HG03064 (cell line): ENCODE measurements around the gene CACNA1C.

ENCODE experiments used
- ATAC-seq: cut with Tn5 transposase; IDR thresholded peaks from one replicate; pipeline ENCODE4 v1.9.1; 2021; ENCODE audit warnings: low read depth; ENCODE audit not compliant: unreplicated experiment

Gene CACNA1C

GRCh38 chr12:2268471-2269286 lies 215.9 kb downstream of the CACNA1C start:
- ATAC-seq: no peak

DNA sequence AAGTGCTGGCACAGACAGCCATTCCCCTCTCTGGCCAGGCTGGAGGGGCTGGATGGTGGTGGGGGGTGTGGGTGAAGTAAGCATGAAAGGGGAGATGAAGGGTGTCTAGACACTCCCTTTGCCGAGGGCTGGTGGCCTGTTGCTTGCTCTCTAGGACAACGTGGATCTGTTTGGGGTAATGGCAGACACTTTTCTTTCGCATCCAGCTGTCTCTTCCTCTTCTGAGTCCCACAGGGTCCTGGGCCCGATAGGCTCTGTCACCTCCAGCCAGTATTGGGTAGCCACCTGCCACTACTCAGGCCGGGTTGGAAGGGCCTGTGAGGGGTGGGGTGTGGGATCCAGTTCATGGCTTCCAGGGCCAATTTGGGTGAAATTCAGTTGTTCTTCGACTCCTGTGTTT lies 218.1 kb downstream of the CACNA1C start:
- ATAC-seq: no peak

DNA sequence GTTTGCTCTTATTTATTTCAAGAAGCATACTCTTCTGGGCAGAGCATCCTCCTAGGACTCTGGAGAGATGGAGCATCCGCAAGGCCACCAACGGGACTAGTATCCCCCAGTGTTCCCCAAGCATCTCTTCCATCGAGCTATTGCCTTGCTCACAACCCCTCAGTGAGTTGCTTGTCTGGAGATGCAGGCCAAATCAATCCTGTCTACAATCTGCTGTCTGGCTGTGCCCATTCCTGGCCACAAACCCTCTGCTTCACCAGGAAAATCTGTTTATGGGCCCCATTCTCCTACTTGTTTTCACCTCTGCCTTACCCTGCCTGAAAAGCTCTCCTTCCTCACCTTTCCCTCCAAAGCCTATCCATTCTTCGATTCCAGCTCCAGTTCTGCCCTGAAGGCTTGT lies 219.2 kb downstream of the CACNA1C start:
- ATAC-seq: no peak

GRCh38 chr12:2273288-2273687 lies 220.5 kb downstream of the CACNA1C start:
- no peak for ATAC-seq

DNA sequence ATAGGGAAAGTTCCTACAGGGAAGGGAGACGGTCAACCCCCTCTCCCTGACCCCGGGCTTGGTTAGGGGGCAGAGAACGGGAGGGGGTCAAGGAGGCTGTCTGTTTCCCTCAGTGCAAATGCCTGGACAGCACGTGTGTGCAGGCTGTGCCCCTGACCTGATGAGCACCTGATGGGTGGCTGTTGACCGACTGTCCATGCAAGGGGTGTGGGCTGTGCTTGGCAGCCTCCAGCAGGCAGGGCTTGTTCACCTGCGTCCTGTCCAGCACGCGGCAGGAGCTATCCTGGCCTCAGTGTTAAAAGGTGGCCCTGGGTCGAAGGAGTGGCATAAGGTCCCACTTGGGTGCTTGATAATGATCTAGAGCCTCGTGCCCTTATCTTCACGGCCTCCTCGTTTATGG lies 221.0 kb downstream of the CACNA1C start:
- no peak for ATAC-seq

- ATAC-seq: no peak
Observed at GRCh38 chr12:2274733-2275132, 221.9 kb downstream of the CACNA1C start.

- no peak for ATAC-seq
Observed at GRCh38 chr12:2276288-2277033, 223.7 kb downstream of the CACNA1C start.

DNA sequence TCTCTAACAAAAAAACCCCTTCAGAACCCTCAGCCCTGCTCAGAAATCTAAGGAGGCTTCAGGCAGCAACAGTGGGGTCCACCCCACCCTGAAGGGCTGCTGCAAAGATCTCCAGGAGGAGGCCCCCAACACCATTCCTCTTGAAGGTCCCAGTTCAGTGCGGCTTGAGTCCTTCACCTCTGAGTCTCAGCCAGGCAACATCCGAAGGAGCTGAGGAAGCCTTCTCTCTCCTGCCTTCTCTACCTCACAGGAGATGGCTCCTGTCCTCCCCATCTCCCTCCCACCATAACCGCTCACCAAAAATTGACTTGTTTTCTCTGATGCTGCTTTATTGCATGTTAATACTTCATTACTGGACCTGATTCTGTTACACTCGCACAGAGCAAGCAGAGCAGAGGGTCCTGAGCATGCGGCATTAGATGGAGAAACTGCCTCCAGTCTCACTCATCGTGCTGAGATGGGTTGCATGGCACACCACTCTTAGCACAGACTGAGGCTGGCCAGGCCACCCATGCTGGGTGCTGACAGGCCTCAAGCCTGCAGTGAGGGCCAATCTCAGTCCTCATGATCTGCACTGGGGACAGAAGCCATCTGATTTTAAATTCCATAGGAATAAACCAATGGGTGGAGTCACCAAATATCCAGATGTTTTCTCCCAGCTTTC lies 224.8 kb downstream of the CACNA1C start:
- ATAC-seq: no peak

GRCh38 chr12:2281446-2281845 lies 228.7 kb downstream of the CACNA1C start:
- ATAC-seq: no peak

DNA sequence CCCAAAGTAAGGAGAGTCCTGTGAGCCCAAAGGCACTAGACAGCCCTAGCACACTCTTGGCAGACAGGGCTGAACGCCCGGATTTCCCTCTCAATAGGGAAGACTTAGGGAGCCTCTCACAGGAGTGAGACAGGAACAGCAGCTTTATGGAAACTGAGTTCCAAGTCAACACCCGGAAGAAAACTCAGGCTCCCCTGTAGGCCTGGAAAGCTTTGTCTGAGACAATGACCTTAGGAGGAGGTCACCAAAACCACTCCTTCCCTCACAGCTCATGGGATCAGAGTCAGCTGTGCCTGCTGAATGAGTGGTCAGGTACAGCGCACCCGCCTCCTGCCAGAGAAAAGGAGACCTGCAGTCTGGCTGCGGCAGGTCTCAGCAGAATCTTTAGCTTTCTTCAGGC lies 229.5 kb downstream of the CACNA1C start:
- ATAC-seq: no peak

GRCh38 chr12:2283480-2283879 lies 230.7 kb downstream of the CACNA1C start:
- ATAC-seq: no peak

DNA sequence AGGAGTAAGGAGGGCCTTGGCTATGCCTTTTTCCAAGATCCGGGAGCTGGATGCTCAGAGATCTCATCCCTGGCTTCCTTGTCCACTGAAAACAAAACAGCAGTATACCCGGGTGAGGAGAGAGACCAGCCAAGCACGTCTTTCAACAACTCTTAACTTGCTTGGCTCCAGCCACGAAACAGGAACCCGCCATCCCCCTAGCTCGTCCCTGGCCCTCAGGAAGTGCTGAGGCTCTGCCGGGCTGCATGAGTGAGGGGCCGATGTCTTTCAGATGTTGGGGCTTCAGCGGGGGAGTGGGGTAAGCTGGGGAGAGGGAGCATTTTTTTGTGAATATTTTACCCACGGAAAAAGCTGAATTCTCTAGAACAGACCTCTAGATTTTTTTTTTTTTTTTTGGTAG lies 231.1 kb downstream of the CACNA1C start:
- no peak for ATAC-seq

GRCh38 chr12:2284321-2284813 lies 231.6 kb downstream of the CACNA1C start:
- ATAC-seq: no peak

- ATAC-seq: no peak
Observed at GRCh38 chr12:2284857-2285256, 232.1 kb downstream of the CACNA1C start.

- no peak for ATAC-seq
Observed at GRCh38 chr12:2285462-2285861, 232.7 kb downstream of the CACNA1C start.

DNA sequence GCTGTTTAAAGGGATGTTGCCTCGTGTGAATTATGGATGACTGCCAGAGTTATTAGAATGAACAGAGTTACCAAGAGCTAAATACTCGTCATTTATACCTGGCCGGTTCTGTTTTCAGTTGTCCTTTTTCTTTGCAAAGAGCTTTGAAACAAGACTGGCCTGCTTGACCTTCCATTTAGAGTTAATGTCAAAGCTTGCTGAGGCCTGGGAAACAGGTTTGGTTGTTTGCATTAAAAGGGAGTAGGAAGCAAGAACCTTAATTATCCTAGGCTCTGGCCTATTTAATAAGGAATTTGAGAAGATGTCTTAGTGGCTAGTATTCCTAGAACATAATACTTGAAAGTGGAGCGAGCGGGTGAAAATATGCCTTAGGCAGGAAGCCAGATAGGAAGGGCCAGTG lies 233.3 kb downstream of the CACNA1C start:
- ATAC-seq: no peak

DNA sequence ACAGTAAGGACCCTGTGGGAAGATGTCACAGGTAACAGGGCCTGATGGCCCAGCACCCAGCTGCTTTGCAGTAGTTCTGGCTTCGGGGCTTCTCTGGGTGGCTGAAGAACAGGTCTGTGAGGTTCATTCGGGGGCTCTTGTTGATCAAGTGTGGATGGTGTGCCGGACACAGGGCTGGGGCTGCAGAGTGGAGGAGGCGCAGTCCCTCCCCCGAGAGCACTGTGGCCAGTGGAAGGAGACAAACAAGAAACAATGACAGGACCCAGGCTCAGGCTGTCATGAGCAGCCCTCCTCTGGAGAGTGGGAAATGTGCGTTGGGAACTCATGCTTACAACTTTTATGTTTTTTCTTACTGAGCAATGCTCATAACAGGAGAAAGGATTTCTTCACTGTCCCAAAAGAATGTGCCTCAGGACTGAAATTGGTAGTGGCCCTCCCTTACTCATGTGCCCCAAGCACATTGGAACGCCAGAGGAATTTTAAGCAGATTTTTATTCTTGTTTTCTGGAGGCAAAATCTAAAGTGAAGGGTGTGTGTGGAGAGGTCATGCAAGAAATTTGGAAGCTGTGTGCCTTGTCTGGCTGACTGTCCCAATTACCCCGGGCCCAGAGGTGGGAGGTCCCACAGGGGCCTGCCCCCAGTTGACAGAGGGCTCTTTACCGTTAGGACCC lies 233.8 kb downstream of the CACNA1C start:
- no peak for ATAC-seq

DNA sequence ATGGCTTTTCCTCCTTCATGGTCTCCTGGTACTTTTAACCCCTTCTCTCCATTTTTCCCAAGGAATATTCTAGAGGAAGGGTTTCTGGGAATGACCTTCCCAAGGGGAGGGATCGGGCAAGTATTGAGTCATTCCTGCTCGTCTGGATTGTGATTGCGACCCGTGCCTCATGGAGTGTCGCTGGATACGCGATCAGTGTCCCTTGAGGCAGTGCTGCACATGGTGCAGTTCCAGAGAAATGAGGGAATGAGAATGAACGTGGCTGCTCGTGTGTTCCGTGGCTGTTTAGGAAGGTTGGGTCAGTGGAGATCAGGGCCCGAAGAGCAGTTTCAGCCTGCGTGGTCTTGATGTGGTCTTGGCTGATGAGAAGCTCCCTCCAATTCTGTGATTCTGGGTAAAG lies 234.4 kb downstream of the CACNA1C start:
- ATAC-seq: no peak

GRCh38 chr12:2287589-2287988 lies 234.8 kb downstream of the CACNA1C start:
- no peak for ATAC-seq

DNA sequence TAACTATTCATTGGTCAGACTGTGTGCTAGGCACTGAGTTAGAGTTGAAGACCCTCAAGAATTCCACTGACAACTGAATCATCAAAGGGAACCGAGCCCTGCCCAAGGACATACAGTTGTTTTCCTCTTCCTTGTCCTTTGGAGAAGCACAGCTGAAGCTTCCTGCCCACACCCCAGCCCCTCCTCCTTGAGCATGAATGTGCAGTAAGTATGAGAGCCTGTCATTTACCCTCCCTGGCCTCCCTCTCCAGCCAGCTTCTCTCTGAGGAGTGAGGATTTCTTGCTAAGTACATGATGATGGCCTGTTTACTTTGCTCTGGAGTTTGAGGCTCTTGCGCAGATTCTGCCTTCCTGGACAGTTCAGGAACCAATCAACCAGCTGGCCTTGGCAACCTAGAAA lies 235.2 kb downstream of the CACNA1C start:
- no peak for ATAC-seq

DNA sequence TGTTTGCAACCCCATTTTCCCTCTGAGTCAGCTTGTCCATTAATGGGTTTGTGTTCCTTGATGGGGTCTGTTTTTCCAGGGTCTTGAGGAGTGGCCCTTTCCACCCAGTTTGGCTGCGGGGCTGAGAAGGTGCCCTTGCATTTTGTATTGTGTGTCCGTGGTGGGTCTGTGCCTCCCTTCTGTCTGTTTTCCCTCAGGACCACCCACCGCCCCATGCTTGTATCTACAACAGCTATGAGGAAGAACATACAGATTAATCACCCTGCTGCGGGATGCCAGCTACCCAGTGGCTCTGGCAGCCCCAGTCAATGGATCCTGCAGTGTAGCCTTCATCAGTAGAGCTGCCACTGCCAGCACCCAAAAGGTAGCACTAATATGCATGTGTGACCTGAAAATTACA lies 235.7 kb downstream of the CACNA1C start:
- ATAC-seq: no peak
